ENCODE data around the gene MEOX1.

DNA sequence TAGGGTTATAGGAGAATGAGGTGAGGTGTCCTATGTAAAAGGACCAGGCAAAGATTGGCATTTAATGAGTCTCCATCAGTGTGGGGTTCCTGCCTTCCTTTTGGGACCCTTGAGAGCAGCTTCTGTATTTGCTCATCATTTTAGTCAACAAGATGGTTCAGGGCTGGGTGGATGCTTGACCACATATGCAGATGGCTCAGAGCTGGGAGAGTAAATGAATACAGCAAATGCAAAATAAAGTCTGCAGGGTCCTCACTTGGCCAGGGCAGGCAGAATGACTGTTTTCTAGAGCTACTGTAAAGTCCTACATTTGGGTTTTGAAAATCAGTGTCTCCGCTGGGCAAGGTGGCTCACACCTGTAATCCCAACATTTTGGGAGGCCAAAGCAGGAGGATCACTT, 58.4 kb downstream of the MEOX1 start:
- TF ChIP-seq POLR2AphosphoS5 (IDR thresholded peaks at IDR 0.05) (no peak), POLR2A (IDR thresholded peaks at IDR 0.05) (no peak)
- TF ChIP-seq, protein P1, sequence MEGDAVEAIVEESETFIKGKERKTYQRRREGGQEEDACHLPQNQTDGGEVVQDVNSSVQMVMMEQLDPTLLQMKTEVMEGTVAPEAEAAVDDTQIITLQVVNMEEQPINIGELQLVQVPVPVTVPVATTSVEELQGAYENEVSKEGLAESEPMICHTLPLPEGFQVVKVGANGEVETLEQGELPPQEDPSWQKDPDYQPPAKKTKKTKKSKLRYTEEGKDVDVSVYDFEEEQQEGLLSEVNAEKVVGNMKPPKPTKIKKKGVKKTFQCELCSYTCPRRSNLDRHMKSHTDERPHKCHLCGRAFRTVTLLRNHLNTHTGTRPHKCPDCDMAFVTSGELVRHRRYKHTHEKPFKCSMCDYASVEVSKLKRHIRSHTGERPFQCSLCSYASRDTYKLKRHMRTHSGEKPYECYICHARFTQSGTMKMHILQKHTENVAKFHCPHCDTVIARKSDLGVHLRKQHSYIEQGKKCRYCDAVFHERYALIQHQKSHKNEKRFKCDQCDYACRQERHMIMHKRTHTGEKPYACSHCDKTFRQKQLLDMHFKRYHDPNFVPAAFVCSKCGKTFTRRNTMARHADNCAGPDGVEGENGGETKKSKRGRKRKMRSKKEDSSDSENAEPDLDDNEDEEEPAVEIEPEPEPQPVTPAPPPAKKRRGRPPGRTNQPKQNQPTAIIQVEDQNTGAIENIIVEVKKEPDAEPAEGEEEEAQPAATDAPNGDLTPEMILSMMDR (IDR thresholded peaks at IDR 0.05), result no peak
